ENCODE results near the gene RETREG1.

DNA sequence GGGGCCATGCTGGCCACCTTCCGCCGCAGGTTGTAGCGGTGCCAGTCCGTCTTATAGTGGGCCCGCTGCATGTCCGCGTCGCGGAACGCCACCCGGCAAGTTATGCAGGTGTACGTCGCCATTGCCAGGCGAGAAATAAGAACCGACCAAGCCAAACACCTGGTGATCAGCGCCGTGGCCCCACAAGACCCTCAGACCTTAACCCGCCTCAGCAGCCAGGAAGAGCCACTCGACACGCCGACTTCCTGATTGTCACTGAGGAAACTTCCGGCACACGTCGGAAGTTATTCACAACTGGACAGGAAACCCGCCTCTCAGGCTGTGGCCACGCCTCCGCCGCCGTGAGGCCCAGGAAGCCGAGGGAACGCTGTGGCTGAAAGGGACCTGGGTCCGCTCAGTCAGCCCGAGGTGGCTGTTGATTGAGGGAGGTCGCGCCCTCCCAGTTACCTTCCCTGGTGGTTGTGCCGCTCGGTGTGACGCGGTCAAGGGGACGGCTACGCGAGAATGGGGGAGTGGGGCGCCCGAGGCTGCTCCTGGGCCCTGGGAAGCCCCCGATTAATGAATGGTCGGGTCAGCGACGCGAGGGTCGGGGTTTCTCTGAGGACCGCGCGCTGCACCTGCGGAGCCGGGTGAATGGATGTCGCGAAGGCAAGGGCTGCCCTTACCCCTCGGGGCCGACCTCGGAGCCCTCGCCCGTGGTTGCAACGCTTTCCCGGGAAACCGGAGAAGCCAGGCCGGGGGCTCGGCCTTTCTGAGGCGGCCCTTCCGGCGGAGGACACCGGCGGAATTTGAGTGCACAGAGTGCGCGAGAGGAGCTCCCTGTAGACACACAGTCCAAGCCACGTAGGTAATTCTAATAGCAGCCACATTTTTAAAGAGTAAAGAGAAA lies 151.0 kb downstream of the RETREG1 start, which contains the start of gene ZNF622:
- TF ChIP-seq, protein P1, sequence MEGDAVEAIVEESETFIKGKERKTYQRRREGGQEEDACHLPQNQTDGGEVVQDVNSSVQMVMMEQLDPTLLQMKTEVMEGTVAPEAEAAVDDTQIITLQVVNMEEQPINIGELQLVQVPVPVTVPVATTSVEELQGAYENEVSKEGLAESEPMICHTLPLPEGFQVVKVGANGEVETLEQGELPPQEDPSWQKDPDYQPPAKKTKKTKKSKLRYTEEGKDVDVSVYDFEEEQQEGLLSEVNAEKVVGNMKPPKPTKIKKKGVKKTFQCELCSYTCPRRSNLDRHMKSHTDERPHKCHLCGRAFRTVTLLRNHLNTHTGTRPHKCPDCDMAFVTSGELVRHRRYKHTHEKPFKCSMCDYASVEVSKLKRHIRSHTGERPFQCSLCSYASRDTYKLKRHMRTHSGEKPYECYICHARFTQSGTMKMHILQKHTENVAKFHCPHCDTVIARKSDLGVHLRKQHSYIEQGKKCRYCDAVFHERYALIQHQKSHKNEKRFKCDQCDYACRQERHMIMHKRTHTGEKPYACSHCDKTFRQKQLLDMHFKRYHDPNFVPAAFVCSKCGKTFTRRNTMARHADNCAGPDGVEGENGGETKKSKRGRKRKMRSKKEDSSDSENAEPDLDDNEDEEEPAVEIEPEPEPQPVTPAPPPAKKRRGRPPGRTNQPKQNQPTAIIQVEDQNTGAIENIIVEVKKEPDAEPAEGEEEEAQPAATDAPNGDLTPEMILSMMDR (IDR thresholded peaks at IDR 0.05; ENCODE audit: insufficient read depth, low read length) = no peak
- TF ChIP-seq SPI1 (IDR thresholded peaks at IDR 0.05; ENCODE audit: borderline replicate concordance, low read depth) = peak; percentile 43; the same call in 1 of the 2 replicates
- TF ChIP-seq POLR2AphosphoS5 (IDR thresholded peaks at IDR 0.05; ENCODE audit: low read depth) = peak; percentile 95
- TF ChIP-seq REST (IDR thresholded peaks at IDR 0.05; ENCODE audit: insufficient replicate concordance, low read depth) = no peak

Measured in HL-60 (cell line).